Endothelial cell of hepatic sinusoid (primary cell): ENCODE measurements around the gene ATOSA.

ENCODE experiments used
- in situ Hi-C: cut with HindIII; loops from 2 replicates; pipeline ENCODE4 v1.10.0; 2017; ENCODE audit warnings: low sequenced_read_pairs

The ATOSA gene

GRCh38 chr15:52656412-52656811 is 22.8 kb downstream of the ATOSA start:
- in situ Hi-C loops, result no loop called here

GRCh38 chr15:52653431-52653964 is 25.7 kb downstream of the ATOSA start:
- in situ Hi-C loops, result loop anchor here (5.0 kb wide), 1 partner anchor 91 kb away; no protein-coding TSS in a partner anchor

DNA sequence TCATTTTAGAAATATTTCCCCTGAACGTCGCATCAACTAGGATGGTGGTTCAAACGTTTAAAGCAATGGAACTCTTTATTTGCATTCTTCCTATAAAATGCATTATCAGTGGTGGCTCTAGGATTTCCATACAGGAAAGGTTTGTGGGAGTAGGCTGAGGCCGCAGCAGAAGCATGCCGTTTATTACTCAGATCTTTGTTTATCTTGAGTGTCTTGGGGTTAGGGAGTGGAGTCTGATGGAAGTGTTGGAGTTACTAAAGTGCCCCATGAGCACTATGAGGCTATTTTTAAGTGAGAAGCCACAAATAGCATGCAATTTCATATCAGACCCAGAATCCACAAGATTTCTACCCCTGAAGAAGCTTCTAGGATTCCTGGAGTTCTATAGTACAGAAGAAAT is 26.2 kb downstream of the ATOSA start:
- in situ Hi-C loops, result loop anchor here (5.0 kb wide), 1 partner anchor 91 kb away; no protein-coding TSS in a partner anchor

DNA sequence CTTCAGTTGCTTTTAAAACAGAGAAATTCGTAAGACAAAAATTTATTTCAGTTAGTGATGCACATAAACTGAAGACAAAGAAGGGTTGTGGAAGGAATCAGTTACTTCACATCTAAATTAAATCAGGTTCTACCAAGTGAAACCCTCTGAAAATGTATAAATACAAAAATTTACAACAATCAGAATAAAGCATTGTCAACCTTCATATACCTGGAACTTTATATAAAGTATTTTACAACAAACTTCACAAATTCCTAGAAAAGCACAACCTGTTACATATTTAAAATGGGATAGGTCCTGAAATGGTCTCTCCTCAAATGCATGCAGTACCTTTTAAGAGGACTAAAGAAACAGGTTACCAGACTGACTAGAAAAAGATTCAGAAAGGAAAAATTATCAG is 26.9 kb downstream of the ATOSA start:
- in situ Hi-C loops, result loop anchor here (5.0 kb wide), 1 partner anchor 90 kb away; no protein-coding TSS in a partner anchor

- in situ Hi-C loops, result loop anchor here (5.0 kb wide), 1 partner anchor 90 kb away; no protein-coding TSS in a partner anchor
Observed at GRCh38 chr15:52651868-52652267, 27.3 kb downstream of the ATOSA start.

GRCh38 chr15:52651114-52651513 is 28.1 kb downstream of the ATOSA start:
- in situ Hi-C loops, result loop anchor here (5.0 kb wide), 1 partner anchor 89 kb away; no protein-coding TSS in a partner anchor

DNA sequence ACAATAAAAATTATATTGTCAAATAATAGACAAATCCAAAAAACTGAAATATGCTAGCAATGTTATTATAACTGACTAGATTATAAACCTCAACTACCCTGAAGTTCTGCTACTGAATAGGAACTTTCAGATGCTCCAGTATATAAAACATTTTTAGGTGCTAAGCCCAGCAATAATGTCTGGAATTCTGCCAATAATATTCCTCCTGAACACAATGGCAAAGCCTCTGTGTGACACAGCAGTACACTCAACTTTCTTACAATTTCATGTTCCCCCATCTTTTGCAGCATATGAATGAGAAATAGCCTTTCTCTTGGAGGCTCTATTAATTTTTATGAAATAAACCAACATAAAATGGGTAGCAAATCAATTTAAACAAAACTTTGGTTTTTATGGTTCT is 29.5 kb downstream of the ATOSA start:
- in situ Hi-C loops, result loop anchor here (5.0 kb wide), 1 partner anchor 87 kb away; no protein-coding TSS in a partner anchor

DNA sequence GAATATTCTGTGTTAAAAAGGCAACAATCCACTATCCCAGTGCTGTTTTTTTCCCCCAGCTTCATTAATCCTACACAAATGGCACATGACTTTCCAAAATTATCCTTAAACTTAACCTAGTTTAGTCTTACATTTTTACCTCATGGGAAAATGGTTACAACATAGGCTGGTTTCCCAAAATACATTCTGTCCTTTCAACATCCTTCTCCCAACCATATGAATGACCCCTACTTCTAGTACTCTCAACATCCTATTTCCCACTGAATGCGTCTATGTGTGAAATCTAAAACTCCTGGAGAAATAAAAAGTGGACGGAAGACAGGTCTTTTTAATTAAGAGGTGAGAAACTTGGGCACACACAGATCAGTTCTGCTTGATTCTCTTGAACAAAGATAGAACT is 33.3 kb downstream of the ATOSA start:
- in situ Hi-C loops, result no loop called here

DNA sequence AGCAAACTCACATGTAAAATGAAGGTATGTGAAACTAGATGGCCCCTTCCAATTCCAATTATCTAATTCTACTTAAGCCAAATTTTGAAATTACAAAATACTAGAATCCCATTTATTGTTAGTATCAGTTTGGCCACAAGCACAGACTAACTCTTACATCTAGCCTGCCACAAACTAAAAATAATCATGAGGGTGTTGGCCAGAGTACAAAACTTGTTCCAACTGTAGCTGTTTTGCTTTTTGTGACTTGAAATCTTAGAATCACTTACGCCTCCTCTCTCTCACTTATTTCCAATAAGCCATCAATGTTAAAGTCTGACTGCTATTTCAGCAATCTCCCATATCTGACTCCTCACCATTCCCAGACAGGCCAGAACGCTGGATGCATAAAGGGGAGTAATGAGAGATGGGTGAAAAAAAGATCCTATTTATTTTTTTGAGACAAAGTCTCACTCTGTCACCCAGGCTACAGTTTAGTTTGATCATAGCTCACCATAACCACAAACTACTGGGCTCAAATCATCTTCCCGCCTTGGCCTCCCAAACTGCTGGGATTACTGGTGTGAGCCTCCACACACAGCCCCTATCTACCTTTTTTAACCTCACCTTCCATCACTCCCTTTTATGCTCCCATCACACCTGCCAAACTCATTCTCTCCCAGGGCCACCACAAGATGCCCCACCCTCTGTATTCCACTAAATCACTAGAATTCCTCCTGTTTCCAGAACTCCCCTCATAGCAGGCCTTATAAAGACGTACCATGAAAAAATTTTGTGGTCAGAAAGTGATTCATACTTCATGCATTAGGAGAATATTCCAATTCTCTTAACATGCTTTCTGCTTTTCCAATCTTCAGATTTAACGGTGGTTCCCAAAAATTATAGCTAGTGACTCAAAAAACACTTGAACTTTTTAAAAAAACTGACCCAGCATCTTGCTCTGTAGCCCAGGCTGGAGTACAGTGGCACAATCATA is 36.5 kb downstream of the ATOSA start:
- in situ Hi-C loops, result no loop called here

DNA sequence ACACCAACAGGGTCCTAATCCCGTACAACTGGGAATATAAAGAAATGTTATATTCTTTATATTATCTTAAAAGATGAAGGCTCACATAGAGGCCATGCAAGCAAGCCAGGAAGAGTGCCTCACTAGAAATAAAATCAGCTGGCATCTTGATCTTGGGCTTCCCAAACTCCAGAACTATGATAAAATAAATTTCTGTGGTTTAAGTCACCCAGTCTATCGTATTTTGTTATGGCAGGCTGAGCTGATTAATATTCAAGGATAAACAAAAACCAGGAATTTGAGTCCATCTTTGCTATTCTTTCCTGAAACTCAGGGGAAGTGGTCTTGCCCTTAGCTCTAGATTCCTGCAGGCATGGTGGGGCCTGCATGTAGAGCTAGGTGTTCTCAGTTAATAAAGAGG is 42.7 kb downstream of the ATOSA start:
- in situ Hi-C loops, result no loop called here

DNA sequence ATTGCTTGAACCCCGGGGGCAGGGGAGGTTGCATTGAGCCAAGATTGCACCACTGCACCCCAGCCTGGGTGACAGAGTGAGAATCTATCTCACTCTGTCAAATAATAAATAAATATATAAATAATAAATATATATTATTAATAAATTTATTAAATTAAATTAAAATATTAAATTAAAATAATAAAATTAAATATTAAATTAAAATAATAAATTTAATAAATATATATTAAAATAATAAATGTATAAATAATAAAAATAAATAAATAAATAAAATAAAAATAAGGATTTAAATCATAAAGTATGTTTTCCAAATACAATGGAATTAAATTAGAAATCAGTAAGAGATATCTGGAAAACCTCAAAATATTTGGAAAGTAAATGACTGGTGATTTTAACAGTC is 43.3 kb downstream of the ATOSA start:
- in situ Hi-C loops, result no loop called here
